ENCODE measurements around the gene SHANK3.

SHANK3 gene

GRCh38 chr22:50718352-50718709 is 45.7 kb downstream of the SHANK3 start:
- DNase-seq (ENCODE audit: insufficient read length, low spot score): no peak
- no peak for FAIRE-seq
- no peak for TF ChIP-seq CTCF (IDR thresholded peaks at IDR 0.05; ENCODE audit: insufficient read depth, missing control alignments)

- no peak for DNase-seq (ENCODE audit: insufficient read length, low spot score)
- TF ChIP-seq CTCF (IDR thresholded peaks at IDR 0.05; ENCODE audit: insufficient read depth, missing control alignments): no peak
- no peak for FAIRE-seq
These were observed 47.2 kb downstream of the SHANK3 start for GRCh38 chr22:50719814-50720300.

GRCh38 chr22:50720301-50721256 is 48.0 kb downstream of the SHANK3 start:
- TF ChIP-seq CTCF (IDR thresholded peaks at IDR 0.05; ENCODE audit: insufficient read depth, missing control alignments): no peak
- DNase-seq (ENCODE audit: insufficient read length, low spot score): no peak
- no peak for FAIRE-seq

- FAIRE-seq (no peak), DNase-seq (ENCODE audit: insufficient read length, low spot score) (no peak)
- no peak for TF ChIP-seq CTCF (IDR thresholded peaks at IDR 0.05; ENCODE audit: insufficient read depth, missing control alignments)
These were observed 48.7 kb downstream of the SHANK3 start for GRCh38 chr22:50721257-50721844.

- FAIRE-seq (no peak), DNase-seq (ENCODE audit: insufficient read length, low spot score) (no peak)
- TF ChIP-seq CTCF (IDR thresholded peaks at IDR 0.05; ENCODE audit: insufficient read depth, missing control alignments): no peak
These were observed 49.6 kb downstream of the SHANK3 start for GRCh38 chr22:50722048-50722701.
